GM10266 (cell line): ENCODE data around the gene BLMH.

Experiments used
- DNase-seq: peaks from one replicate; pipeline ENCODE4 v3.0.0; 2012; ENCODE audit errors: extremely low spot score
- TF ChIP-seq, protein P1 (sequence below): IDR thresholded peaks from 2 replicates; pipeline ENCODE4 v1.5.1; 2012; ENCODE audit warnings: mild to moderate bottlenecking, low read depth; ENCODE audit not compliant: control insufficient read depth, insufficient read depth; ENCODE audit errors: missing control alignments

BLMH gene

DNA sequence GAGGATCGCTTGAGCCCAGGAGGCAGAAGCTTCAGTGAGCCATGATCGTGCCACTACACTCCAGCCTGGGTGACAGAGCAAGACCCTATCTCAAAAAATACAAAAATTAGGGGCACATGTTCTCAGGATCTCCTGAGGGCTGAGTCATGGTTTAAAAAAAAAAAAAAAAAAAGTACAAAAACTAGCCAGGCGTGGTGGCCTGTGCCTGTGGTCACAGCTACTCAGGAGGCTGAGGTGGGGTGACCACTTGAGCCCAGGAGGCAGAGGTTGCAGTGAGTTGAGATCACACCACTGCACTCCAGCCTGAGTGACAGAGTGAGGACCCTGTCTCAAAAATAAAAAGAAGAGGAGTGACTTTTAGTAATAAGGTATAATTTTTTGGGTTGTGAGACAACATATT is 16.9 kb downstream of the BLMH start:
- TF ChIP-seq, protein P1, sequence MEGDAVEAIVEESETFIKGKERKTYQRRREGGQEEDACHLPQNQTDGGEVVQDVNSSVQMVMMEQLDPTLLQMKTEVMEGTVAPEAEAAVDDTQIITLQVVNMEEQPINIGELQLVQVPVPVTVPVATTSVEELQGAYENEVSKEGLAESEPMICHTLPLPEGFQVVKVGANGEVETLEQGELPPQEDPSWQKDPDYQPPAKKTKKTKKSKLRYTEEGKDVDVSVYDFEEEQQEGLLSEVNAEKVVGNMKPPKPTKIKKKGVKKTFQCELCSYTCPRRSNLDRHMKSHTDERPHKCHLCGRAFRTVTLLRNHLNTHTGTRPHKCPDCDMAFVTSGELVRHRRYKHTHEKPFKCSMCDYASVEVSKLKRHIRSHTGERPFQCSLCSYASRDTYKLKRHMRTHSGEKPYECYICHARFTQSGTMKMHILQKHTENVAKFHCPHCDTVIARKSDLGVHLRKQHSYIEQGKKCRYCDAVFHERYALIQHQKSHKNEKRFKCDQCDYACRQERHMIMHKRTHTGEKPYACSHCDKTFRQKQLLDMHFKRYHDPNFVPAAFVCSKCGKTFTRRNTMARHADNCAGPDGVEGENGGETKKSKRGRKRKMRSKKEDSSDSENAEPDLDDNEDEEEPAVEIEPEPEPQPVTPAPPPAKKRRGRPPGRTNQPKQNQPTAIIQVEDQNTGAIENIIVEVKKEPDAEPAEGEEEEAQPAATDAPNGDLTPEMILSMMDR = no peak

DNA sequence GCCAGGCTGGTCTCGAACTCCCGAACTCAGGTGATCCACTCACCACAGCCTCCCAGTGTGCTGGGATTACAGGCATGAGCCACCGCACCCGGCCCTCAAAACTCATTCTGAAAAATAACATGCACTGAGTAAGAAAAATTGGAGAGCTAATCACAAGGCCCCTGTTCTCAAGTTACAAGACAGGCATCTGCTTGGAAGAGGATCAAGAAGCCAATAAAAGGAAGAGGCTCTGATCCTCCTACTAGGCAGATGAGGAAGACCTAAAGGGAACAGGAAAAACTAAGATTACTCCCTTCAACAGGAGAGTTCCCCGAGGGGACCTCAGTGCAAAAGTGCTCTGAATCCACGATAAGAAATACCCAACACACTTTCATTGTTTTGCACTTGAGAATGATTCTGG is 18.4 kb downstream of the BLMH start:
- TF ChIP-seq, protein P1 = no peak
- no peak for DNase-seq

More for the DNA sequence above, 16.9 kb downstream of the BLMH start:
- no peak for DNase-seq

DNA sequence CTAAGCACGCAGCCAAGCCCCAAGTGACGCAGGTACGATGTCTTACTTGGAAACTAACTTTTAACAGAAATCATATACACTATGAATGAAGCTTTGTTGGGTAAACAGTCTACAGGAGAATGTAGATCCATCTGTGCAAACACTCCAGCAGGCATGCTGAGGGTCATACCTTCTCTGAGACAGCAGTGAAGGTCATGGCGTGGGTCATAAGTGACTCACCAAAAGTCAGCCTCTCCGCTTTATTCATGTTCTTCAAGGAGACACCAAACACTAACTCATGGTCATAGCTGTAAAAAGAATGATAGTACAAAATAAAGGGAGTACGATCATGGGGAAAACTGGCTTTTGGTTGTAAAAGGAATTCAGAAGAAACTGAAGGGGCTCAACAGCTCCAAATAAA is 20.6 kb downstream of the BLMH start:
- TF ChIP-seq, protein P1 = no peak
- no peak for DNase-seq

DNA sequence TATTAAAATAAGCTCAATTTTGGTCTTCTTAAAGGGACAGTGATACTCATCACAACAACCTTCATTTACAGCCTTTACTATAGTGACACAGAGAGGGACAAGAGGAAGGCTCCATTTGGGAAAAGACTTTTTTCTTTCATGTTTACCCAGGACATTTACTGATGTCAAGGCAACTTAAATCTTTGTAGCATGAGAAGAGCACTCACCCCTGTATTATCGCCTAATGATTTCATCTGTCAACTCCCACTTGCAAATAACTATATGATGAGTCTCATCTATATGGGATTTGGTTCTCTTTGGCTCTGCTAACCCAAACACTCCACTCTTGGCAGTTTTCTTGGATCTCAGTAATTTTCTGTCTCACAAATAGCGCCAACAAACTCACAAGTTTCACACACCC is 24.1 kb downstream of the BLMH start:
- TF ChIP-seq, protein P1 = no peak
- no peak for DNase-seq

DNA sequence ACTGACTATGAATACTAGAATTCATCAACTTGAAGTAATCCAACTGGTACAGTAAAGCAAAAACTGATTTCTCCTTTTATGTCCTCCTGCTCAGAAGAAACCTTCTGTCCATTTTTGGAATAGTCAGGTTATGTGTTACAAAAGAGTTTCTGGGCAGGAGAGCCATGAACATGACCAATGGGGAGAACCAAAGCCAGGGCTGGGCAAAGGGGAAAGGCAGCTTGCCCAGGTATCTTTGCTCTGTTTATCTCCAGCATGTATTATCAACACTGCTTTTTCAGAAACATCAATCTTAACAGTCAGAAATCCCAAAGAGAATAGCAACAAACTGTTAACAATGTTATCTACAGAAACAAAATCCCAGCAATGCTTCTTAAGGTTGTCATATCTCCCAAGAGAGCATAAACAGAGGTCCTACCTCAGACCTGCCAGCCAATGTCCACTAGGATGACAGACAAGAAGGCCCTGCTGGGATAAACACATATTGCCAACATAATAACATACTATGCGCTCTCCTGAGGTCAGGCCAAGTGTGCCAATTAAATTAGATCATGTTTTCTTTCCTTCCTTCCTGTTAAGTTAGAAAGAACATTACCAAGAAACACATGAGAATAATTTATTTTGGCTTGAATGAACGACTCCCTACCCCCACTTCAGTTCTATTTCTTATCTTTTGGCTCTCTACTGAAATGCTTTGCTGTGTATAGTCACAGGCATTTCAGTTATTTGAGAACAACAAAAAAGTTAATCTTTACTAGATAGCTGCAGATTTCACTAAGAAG is 28.0 kb downstream of the BLMH start:
- no peak for DNase-seq
- TF ChIP-seq, protein P1 = no peak

DNA sequence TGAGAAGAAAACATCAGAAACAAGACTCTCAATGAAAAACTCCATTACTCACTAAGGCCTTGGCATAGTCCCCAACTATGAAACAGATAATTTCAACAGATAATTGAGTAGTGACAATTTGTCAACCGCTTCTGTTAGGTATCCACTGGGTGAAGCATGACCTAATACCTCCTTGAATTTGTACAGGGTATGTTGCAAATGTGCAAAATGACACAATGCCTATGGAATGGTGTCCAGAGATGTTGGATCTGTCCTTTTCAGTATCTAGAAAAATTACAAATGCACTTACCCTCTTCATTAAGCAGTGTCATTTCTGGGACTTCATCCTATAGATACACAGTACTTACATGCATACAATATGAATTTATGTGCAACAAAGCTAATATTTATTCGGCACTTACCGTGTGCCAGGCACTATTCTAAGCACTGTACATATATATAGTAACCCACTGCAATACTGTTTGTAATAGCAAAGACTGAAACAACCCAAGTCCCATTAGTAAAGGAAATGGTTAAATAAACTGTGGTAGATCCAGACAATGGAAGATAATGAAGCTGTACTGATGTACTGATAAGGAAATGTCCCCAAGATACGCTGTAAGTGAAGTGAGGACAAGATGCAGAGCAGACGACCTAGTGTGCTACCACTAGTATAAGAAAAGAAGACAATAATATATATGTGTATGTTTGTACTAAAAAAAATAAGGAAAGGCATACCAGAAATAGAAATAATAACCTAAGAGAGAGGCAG is 34.8 kb downstream of the BLMH start:
- TF ChIP-seq, protein P1 = no peak
- no peak for DNase-seq

DNA sequence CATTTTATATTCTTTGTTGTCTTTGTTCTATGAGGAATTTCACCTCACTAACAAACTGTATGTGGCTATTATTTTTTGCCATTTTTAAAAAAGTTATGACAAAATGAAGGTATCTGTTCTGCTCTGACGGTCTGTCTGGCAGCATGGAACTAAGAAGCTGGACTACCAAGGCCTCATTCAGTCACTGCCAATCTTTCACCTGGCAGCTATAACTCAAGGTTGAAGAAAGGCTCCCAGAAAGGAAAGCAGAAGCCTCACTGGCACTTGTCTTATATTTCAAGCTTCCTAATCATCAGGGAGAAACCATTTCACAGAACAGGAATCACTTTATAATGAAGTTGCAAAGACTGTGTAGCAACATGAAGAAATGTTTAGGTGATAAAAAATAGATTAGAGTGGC is 37.6 kb downstream of the BLMH start:
- DNase-seq = no peak
- TF ChIP-seq, protein P1 = no peak
